GM19438 (cell line): Measurements from ENCODE around the gene CDC16.
"Not testable (repeated sequence)": the region's sequence is repeated elsewhere in the genome, so short reads cannot be mapped to it uniquely, and the experiment has no call there.

Source experiments
- ATAC-seq: cut with Tn5 transposase; IDR thresholded peaks from one replicate; pipeline ENCODE4 v1.9.1; 2021; ENCODE audit warnings: low read depth; ENCODE audit not compliant: unreplicated experiment

The CDC16 gene

DNA sequence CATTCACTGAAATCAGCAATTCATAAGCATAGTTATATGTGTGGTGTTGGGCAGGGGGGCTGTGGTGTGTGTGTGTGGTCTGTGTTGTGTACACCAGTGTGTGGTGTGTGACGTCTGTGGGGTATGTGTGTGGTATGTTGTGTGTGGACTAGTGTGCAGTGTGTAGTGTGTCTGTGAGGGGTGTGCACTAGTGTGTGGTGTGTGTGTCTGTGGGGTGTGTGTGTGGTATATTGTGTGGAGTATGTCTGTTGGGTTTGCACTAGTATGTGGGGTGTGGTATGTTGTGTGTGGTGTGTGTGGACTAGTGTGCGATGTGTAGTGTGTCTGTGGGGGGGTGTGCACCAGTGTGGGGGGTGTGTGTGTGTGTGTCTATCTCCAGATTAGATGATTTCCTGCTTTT is 7.2 kb upstream of the CDC16 start:
- ATAC-seq: no peak

DNA sequence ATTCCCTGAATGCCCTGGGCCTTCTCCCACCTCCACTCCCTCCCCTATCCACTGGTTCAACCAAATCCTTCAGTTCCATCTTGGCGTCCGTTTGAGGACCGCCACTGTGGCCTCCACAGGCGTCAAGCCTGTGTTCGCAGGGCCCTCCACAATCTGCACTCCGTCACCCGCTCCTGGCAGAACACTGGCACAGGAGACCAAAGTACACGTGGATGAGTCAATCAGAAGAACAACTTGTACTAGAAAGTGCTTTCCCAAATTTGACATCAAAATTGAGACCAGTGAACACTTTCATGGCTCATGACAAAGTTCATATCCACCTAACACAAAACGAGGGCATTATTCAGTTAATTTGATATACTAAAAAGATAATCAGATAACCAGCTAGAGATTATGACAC is 6.5 kb upstream of the CDC16 start:
- no peak for ATAC-seq

DNA sequence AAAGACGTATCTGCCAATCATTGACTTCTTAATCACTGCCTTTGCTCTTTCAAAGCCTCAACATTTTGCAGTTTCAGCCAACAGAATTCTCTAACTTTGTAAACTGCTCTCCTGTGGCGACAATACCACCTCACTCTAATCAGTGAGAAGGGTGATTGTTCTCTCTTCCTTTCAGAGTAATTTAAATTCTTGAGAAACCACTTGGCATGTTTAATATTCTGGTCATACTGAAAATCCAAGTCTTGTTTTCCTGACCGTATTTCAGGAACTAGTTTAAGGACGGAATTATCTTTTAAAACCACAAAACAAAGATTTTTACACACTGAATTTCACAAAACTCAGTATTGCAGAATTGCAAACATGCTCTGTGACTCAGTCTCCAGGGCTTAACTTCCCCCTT is 5.2 kb upstream of the CDC16 start:
- ATAC-seq: no peak

DNA sequence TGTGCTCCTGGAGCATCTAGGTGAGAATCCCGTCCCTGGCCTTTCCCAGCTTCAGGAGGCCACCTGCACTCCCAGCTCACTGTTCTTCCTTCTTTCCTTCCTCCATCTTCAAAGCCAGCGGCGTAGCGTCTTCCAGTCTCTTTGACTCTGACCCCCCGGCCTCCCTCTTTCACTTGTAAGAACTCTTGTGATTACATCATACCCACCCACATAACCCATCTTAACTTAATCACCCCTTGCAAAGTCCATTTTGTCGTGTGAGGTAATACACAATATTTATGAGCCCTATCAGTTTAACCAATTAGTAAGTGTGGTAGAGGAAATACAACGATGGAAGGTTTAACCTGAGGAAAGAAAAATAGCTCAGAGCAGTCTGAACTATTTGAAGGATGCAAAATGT is 4.6 kb upstream of the CDC16 start:
- no peak for ATAC-seq

DNA sequence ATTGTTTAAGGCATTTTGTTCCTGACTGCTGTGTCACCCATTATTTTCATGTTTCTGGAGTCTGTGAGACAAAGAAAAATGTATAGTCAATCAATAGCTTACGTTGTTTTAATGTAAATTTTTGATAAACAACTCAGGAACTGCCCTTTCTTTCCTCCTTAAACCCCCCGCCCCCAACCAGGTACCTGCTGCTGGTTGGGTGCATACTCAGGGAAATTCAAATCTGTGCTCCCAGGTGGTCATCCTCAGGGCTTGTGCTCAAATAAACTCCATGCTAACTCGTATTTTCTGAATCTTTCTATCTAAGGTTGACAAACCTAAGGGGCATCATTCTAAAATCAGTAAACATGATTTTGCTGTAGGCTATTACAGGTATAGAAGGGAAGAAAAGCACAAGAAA is 4.1 kb upstream of the CDC16 start:
- no peak for ATAC-seq

DNA sequence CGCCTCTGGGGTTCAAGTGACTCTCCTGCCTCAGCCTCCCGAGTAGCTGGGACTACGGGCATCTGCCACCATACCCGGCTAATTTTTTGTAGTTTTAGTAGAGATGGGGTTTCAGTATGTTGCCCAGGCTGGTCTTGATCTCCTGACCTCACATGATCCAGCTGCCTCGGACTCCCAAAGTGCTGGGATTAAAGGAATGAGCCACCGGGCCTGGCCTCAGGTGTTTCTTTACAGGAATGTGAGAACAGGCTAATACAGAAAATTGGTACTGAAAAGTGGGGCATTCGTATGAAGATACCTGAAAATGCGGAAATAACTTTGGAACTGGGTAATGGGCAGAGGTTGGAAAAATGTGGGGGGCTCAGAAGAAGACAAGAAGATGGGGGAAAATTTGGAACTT is 2.8 kb upstream of the CDC16 start:
- no peak for ATAC-seq

DNA sequence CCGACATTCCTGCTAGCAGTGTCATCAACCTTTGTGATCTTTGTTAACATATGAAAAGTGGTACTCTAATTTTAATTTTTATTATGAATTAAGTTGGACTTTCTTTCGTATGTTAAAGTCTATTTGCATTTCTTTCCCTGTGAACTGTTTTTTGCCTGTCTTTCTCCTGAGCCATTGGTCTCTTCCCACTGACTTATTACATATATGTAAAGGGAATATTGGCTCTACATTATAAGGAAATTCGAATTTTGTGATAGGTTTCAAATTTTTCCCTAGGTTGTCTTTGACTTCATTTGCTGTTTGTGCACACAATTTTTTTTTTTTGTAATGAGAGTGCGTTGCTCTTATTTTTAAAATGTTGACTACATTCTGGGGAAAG is 442 bp upstream of the CDC16 start:
- ATAC-seq: no peak

DNA sequence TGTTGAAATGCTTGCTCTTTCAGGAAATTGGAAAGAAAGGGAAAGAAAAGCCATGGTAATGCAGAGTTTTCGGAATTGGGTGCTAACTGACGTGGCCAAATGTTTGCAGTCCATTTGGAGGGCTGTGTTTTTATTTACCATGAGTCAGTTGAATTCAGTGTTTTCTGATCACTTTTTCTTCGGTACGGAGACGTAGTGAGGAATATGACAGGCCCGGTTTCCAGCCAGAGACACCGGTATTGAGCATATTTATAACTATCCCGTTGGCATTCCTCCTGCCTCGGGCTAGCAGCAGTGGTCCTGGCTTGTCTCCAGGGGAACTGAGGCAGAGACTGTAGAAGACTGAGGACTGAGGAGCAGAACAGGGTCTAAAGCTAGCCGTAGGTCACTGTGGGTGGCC is 1.0 kb downstream of the CDC16 start:
- no peak for ATAC-seq

DNA sequence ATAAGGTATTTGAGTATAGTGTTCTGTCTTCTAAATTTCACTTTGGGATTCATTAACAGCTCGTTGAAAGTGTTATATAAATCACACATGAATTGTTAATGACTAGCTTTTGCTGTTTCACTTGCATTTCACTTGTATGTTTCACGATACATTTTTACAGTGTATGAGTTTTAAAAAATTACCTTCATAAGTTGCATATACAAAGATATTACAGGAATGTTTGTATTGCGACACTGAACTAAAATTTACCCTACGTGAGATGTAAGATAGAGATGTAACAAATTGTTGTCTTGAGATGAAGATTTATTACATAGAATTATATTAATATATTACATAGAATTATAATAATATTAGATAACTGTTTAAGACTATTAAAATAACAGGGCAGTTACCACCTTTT is 1.5 kb downstream of the CDC16 start:
- ATAC-seq: no peak

DNA sequence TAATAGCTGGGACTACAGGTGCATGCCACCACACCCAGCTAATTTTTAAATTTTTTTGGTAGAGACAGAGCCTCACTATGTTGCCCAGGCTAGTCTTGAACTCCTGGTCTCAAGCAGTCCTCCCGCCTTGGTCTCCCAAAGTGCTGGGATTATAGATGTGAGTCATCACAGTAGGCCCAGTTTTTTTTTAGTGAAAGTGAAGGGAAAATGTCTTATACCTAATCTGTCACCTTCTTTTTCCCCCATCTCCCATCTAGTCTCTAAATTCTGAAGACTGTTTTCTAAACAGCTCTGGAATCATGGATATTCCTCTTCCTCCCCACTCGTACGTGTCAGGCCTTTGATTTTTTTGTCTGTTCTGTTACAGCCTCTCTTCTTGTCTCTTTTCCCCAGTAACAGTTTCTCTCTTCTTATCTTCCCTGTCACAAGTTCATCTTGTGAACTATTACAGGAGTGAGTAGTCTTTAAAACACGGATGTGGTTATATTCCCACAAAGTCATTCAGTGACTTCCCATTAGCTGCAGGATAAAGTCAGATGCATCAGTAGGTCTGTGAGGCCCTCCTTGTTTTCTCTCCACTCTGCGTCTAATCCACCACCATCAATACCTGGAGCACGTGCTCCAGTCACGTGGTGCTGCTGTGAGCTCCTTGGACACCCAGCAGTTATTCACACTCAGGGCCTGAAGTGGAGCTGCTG is 2.9 kb downstream of the CDC16 start:
- no peak for ATAC-seq

DNA sequence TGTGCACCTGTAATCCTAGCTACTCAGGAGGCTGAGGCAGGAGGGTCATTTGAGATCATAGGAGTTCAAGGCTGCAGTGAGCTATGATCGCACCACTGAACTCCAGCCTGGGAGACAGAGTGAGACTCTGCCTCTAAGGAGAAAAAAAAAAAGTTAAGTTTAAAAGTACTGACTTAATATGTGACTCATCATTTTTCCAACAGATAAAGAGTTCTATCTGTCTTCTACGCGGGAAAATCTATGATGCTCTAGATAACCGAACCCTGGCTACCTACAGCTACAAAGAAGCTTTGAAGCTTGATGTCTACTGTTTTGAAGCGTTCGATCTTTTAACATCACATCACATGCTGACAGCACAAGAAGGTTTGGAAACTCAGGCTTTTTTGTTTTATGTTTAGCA is 7.2 kb downstream of the CDC16 start:
- ATAC-seq: no peak

DNA sequence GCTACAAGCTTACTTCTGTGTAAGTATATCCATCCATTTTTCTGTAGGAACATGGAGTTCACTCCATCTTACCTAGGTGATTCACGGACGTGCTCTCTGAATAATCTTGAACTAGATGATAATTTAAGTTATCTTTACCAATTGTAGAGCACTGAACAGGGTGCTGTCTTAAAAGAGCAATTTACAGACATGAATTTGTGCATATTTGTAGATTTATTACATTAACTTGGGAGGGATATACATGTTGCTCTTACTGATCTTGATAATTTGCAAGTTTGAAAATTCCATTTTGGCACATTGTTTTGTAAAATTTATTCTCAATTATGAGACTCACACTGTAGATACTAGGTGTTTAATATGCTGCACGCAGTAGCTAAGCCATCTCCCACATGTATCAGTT is 9.3 kb downstream of the CDC16 start:
- ATAC-seq: no peak

DNA sequence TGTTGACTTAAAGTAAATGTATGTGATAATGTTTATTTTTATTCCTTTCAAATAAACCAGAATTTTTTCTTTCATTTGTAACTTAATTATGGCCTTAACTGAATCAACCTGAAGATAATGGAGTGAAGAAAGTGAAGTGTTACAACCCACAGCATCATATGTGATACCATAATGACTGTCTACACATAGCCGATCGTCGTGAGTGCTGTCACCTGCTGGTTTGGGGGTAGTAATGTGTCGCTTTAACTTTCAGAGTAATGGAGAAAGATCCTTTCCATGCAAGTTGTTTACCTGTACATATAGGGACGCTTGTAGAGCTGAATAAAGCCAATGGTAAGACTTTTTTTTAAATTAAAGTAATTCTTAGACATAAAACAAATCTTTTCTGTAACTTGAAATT is 9.9 kb downstream of the CDC16 start:
- ATAC-seq: no peak

DNA sequence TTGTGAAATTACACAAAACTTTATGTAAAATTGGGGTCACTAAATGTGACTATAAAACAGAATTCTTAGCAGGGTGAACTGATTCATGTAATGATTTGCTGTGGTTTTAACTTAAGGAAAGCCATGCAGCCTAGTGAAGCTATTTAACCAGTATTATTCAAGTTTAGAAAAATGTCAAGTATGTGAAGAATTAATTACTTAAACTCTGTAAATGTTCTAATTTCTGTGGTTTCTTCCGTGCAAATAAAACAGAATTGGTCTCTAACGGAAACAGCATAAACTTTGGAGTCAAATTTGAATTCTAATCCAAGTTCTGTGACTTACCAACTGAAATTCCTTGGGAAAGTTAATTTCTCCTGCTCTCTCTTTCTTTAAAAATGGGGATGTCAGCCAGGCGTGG is 13.3 kb downstream of the CDC16 start:
- no peak for ATAC-seq

DNA sequence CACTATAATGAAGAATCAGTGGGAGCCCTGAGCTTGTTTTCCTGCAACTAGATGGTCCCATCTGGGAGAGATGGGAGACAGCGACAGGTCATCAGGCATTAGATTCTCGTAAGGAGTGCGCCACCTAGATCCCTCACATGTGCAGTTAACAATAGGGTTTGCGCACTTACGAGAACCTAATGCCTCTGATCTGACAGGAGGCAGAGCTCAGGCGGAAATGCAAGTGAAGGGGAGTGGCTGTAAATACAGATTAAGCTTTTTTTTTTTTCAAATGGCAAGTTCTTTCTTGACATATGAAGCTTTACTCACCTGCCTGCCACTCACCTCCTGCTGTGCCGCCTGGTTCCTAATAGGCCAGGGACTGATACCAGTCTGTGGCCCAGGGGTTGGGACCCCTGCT is 14.4 kb downstream of the CDC16 start:
- ATAC-seq: no peak

DNA sequence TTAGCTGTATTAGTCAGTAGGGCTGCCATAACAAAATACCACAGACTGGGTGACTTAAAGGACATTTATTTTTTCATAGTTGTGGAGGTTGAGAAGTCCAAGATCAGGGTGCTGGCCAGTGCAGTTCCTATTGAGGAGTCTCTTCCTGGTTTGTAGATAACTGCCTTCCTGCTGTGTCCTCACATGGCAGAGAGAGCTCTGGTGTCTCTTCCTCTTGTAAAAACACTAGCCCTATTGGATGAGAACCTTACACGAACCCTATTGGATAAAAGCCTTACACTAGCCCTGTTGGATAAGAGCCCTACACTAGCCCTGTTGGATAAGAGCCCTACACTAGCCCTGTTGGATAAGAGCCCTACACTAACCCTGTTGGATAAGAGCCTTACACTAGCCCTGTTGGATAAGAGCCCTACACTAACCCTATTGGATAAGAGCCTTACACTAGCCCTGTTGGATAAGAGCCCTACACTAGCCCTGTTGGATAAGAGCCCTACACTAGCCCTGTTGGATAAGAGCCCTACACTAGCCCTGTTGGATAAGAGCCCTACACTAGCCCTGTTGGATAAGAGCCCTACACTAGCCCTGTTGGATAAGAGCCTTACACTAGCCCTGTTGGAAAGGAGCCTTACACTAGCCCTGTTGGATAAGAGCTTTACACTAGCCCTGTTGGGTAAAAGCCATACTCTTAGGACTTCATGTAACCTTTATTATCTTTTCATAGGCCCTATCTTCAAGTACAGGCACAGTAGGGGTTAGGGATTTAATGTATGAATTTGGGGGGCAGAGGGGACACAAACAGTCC is 17.1 kb downstream of the CDC16 start:
- not testable (repeated sequence) for ATAC-seq

DNA sequence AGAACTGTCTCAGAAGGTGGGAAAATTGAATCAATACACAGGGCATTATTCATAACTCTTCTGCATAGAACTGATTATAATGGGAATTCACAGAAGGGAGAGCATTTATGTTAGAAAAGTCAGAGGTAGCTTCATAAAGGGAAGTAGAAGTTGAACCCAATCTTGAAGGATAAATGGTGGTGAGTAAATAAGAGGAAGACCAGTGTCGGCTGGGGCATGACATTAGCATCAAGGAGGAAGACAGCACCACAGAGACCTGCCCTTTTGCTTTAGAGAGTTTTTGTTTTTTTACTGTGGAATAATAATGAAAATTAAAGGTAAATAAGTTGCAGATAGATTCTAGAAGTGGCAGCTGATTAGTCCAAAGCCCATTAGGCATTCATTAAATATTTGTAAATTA is 21.9 kb downstream of the CDC16 start:
- ATAC-seq: no peak

DNA sequence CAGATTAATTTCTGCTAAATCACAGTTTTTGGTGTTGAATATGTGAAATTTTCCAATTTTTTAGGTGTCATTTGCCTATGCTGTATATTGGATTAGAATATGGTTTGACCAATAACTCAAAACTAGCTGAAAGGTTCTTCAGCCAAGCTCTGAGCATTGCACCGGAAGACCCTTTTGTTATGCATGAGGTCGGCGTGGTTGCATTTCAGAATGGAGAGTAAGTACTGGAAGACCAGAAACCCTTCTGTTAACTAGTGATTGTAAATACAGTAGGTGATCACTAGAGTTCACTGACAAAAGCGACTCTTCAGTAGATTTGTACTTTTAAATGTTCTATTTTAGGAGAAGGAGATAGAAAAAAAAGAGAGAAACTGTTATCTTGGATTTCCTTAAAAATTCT is 22.3 kb downstream of the CDC16 start:
- no peak for ATAC-seq

DNA sequence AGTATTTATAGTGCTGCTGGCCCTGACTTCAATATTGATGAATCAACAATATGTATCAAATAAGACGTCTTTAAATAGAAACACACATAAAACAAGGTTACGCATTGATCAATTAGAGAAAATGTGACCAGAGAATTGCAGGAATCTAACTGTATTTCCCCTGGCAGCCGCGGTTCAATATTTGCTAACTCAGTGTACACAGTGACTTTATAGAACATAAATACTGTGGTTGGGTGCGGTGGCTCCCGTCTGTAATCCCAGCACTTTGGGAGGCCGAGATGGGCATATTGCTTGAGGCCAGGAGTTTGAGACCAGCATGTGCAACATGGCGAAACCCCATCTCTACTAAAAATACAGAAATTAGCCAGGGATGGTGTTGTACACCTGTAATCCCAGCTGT is 23.9 kb downstream of the CDC16 start:
- ATAC-seq: no peak

DNA sequence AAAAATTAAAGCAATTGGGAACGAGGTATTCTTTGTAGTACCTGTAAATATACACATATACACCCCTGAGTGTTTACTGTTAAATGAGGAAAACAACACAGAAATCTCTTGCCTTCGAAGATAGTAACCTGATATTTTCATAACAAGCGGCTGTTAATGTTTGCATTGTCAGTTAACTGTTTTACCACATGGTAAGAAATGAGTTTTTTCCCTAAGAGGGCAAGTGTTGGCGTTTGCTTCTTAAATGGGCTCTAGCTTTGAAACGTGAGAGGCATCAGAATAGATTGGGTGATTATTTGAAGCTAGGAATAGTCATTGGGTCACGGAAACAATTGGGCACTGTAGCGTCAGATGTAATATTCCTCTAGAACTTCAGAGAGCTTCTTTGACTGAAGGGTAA is 24.7 kb downstream of the CDC16 start:
- ATAC-seq: no peak

DNA sequence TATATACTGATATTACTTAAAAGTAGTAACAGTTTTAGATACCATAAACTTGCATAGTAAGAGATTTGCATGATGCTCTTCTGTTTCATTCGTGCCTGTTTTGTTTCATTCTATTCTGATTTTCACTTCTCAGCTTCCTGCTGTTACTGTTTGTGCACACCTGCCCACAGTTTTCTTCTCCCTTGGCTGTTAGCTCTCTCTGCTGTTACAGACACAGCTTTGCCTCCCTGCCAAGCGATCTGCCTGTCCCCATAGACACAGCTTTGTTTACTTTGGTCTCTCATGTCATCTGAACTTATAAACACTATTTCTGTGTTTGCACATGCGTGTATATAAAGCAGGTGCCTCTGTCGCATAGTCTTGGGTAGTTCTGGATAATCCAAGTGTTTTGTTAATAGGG is 25.3 kb downstream of the CDC16 start:
- peak; percentile 71 for ATAC-seq

DNA sequence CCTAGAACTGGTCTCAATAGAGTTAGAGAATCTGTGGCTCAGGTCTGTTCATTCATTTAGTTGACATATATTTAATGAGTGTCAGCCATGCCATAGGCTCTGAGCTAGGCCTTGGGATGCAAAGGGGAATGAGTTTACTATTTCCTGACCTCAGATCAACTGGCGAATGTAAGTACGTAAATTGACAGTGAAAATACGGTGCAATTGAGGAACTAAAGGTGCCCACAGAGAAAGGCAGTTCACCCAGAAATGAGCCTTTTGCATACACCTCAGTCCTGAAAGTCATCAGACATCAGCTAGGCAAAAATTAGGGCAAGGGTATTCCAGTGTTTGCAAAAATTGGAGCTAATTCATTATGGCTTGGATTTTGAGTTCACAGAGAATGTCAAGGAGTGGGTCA is 26.1 kb downstream of the CDC16 start:
- ATAC-seq: no peak
